ENCODE results near the gene MUC12.
"Not testable (repeated sequence)": the region's sequence is repeated elsewhere in the genome, so short reads cannot be mapped to it uniquely, and the experiment has no call there.

The MUC12 gene

GRCh38 chr7:101064176-101064550 is 94.8 kb downstream of the MUC12 start:
- DNase-seq (ENCODE audit: low read depth) = not testable (repeated sequence)

- DNase-seq (ENCODE audit: low read depth) = not testable (repeated sequence)
Observed at GRCh38 chr7:101065162-101065561, 95.8 kb downstream of the MUC12 start.

GRCh38 chr7:101066141-101066832 is 96.9 kb downstream of the MUC12 start:
- no peak for DNase-seq (ENCODE audit: low read depth)

- no peak for DNase-seq (ENCODE audit: low read depth)
Observed at GRCh38 chr7:101066833-101067177, 97.4 kb downstream of the MUC12 start.

GRCh38 chr7:101068401-101068800 is 99.0 kb downstream of the MUC12 start:
- DNase-seq (ENCODE audit: low read depth) = no peak
